HEK293 (cell line): Measurements from ENCODE around the gene PAIP2.

ENCODE experiments used
- CTCF ChIA-PET: fragments of 350-600 bp; formaldehyde crosslinking; extraction: SDS; loops from one replicate; lab custom pipeline; 2021; ENCODE audit warnings: antibody characterized with exemption; lab: Yijun Ruan, JAX
- POLR2A ChIA-PET: fragments of 300-600 bp; formaldehyde crosslinking; extraction: SDS; loops from one replicate; lab custom pipeline; 2020; ENCODE audit warnings: antibody characterized with exemption, inconsistent platforms; lab: Yijun Ruan, JAX
- H3K27ac ChIP-seq: fragments of 200-500 bp; sonication (Bioruptor generic); 2 replicates; pipeline ENCODE4 v1.5.1; 2014; ENCODE audit warnings: low read depth, low read length, control low read depth, inconsistent platforms; ENCODE audit errors: extremely low read depth
- H3K36me3 ChIP-seq, 2 experiments: fragments of 200-500 bp in 1 of 2; sonication (Bioruptor generic) in 1 of 2; 1 replicate in 1 of 2; 2 replicates in 1 of 2; pipeline ENCODE4 v1.5.1; 2014 to 2017; ENCODE audit warnings: inconsistent platforms in 2 of 2, low read length in 2 of 2; ENCODE audit not compliant: control insufficient read depth in 2 of 2, insufficient read depth in 1 of 2
- H3K4me1 ChIP-seq: fragments of 200-500 bp; sonication (Bioruptor generic); 2 replicates; pipeline ENCODE4 v1.5.1; 2014; ENCODE audit warnings: mild to moderate bottlenecking, low read length, inconsistent platforms; ENCODE audit not compliant: control insufficient read depth, insufficient read depth
- H3K4me3 ChIP-seq: 2 replicates; pipeline ENCODE4 v1.5.1; 2011; ENCODE audit warnings: low read depth, mild to moderate bottlenecking, control low read depth, low read length, moderate library complexity
- H3K9me3 ChIP-seq: fragments of 200-500 bp; sonication (Bioruptor generic); 2 replicates; pipeline ENCODE4 v1.5.1; 2014; ENCODE audit warnings: low read depth, low read length, inconsistent platforms; ENCODE audit not compliant: control insufficient read depth, insufficient read depth
- ATF2 ChIP-seq: fragments of 450-650 bp; formaldehyde crosslinking; IDR thresholded peaks from 2 replicates; pipeline ENCODE4 v1.5.1; 2016; ENCODE audit warnings: missing biosample characterization, missing genetic modification characterization, low read depth
- EGR2 ChIP-seq: fragments of 450-650 bp; formaldehyde crosslinking; IDR thresholded peaks from 2 replicates; pipeline ENCODE4 v1.5.1; 2016; ENCODE audit warnings: low read depth, missing biosample characterization, missing genetic modification characterization
- GLIS2 ChIP-seq: fragments of 450-650 bp; formaldehyde crosslinking; IDR thresholded peaks from 2 replicates; pipeline ENCODE4 v1.5.1; 2016; ENCODE audit warnings: missing biosample characterization, missing genetic modification characterization
- HOXC10 ChIP-seq: sonication (generic); formaldehyde crosslinking; IDR thresholded peaks from 2 replicates; pipeline ENCODE4 v1.8.1; 2023; ENCODE audit warnings: mild to moderate bottlenecking, missing genetic modification reagents
- OVOL3 ChIP-seq: fragments of 450-650 bp; formaldehyde crosslinking; IDR thresholded peaks from 2 replicates; pipeline ENCODE4 v1.5.1; 2016; ENCODE audit warnings: missing biosample characterization, missing genetic modification characterization
- PRDM10 ChIP-seq: fragments of 450-650 bp; formaldehyde crosslinking; IDR thresholded peaks from 2 replicates; pipeline ENCODE4 v1.5.1; 2016; ENCODE audit warnings: missing biosample characterization, missing genetic modification characterization
- PRDM2 ChIP-seq: fragments of 450-650 bp; formaldehyde crosslinking; IDR thresholded peaks from 2 replicates; pipeline ENCODE4 v1.5.1; 2016; ENCODE audit warnings: missing biosample characterization, missing genetic modification characterization, borderline replicate concordance
- SCRT2 ChIP-seq: fragments of 450-650 bp; formaldehyde crosslinking; IDR thresholded peaks from 2 replicates; pipeline ENCODE4 v1.5.1; 2016; ENCODE audit warnings: missing biosample characterization, missing genetic modification characterization
- ZBTB17 ChIP-seq: fragments of 450-650 bp; formaldehyde crosslinking; IDR thresholded peaks from 2 replicates; pipeline ENCODE4 v1.5.1; 2016; ENCODE audit warnings: missing biosample characterization, missing genetic modification characterization
- ZBTB8A ChIP-seq: fragments of 450-650 bp; formaldehyde crosslinking; IDR thresholded peaks from 2 replicates; pipeline ENCODE4 v1.5.1; 2016; ENCODE audit warnings: missing biosample characterization, missing genetic modification characterization
- ZNF175 ChIP-seq: fragments of 450-650 bp; formaldehyde crosslinking; IDR thresholded peaks from 2 replicates; pipeline ENCODE4 v1.5.1; 2016; ENCODE audit warnings: missing biosample characterization, missing genetic modification characterization
- ZNF24 ChIP-seq: fragments of 450-650 bp; formaldehyde crosslinking; IDR thresholded peaks from 2 replicates; pipeline ENCODE4 v1.5.1; 2016; ENCODE audit warnings: missing biosample characterization, missing genetic modification characterization
- ZNF341 ChIP-seq: fragments of 450-650 bp; formaldehyde crosslinking; IDR thresholded peaks from 2 replicates; pipeline ENCODE4; 2016; ENCODE audit warnings: low read depth, missing biosample characterization, missing genetic modification characterization
- ZNF48 ChIP-seq: fragments of 450-650 bp; formaldehyde crosslinking; IDR thresholded peaks from 2 replicates; pipeline ENCODE4 v1.5.1; 2016; ENCODE audit warnings: missing biosample characterization, missing genetic modification characterization
- ZNF513 ChIP-seq: fragments of 450-650 bp; IDR thresholded peaks from 2 replicates; pipeline ENCODE4 v1.5.1; 2018; ENCODE audit warnings: missing biosample characterization, missing genetic modification characterization
- ZNF558 ChIP-seq: fragments of 450-650 bp; formaldehyde crosslinking; IDR thresholded peaks from 2 replicates; pipeline ENCODE4 v1.5.1; 2016; ENCODE audit warnings: missing biosample characterization, missing genetic modification characterization
- ZNF560 ChIP-seq: fragments of 450-650 bp; formaldehyde crosslinking; IDR thresholded peaks from 2 replicates; pipeline ENCODE4 v1.5.1; 2017; ENCODE audit warnings: missing biosample characterization, missing genetic modification characterization, borderline replicate concordance
- ZNF600 ChIP-seq: fragments of 450-650 bp; formaldehyde crosslinking; IDR thresholded peaks from 2 replicates; pipeline ENCODE4 v1.5.1; 2016; ENCODE audit warnings: missing biosample characterization, missing genetic modification characterization
- ZNF624 ChIP-seq: fragments of 450-650 bp; formaldehyde crosslinking; IDR thresholded peaks from 2 replicates; pipeline ENCODE4 v1.5.1; 2017; ENCODE audit warnings: missing biosample characterization, missing genetic modification characterization
- ZNF785 ChIP-seq: fragments of 450-650 bp; formaldehyde crosslinking; IDR thresholded peaks from 2 replicates; pipeline ENCODE4 v1.5.1; 2016; ENCODE audit warnings: missing biosample characterization, missing genetic modification characterization
- ZSCAN18 ChIP-seq: fragments of 450-650 bp; formaldehyde crosslinking; IDR thresholded peaks from 2 replicates; pipeline ENCODE4 v1.5.1; 2016; ENCODE audit warnings: missing biosample characterization, missing genetic modification characterization
- ZSCAN23 ChIP-seq: fragments of 450-650 bp; formaldehyde crosslinking; IDR thresholded peaks from 2 replicates; pipeline ENCODE4 v1.5.1; 2016; ENCODE audit warnings: missing biosample characterization, missing genetic modification characterization
- ZXDB ChIP-seq: fragments of 450-650 bp; formaldehyde crosslinking; IDR thresholded peaks from 2 replicates; pipeline ENCODE4 v1.5.1; 2016; ENCODE audit warnings: missing biosample characterization, missing genetic modification characterization

The PAIP2 gene

GRCh38 chr5:139341689-139342422 lies at the start of gene PAIP2:
Gene PAIP2 (plus strand): TSS chr5:139341854. CDS start chr5:139363785, 21,931 bp downstream.
- Histone ChIP-seq H3K36me3 (peaks cover 16 to 23% of the 10 kb centered on the region in 2 experiments), H3K27ac (peak within 1 kb of the TSS; percentile 97), H3K4me3 (peak within 1 kb of the TSS; percentile 97), H3K4me1 (peaks cover 11% of the 10 kb centered on the region), H3K9me3 (no peaks in the 10 kb centered on the region)
- ChIA-PET POLR2A (interaction anchor here (0.5 to 3.3 kb wide), 31 partner anchors 10 to 1129 kb away, joined by 3 to 62 read pairs (median 5); partner anchors contain the start of genes CDC23, DNAJC18, HSPA9 and MATR3), CTCF (interaction anchor here (0.5 to 1.6 kb wide), 20 partner anchors 8 to 810 kb away, joined by 3 to 7 read pairs (median 3); partner anchors contain the start of gene MATR3)
- TF ChIP-seq PRDM2 (tag by site-specific recombination) (no peak), ZXDB (tag by site-specific recombination) (peak; percentile 97), ZNF24 (tag by site-specific recombination) (peak; percentile 96), ZSCAN18 (peak; percentile 78; the same call in 1 of the 2 replicates), OVOL3 (tag by site-specific recombination) (peak; percentile 88), ZNF48 (tag by site-specific recombination) (no peak), ZSCAN23 (tag by site-specific recombination) (peak; percentile 98), ZNF341 (tag by site-specific recombination) (peak; percentile 59; the same call in 1 of the 2 replicates), ZNF560 (no peak), ZBTB8A (peak; percentile 67), ZNF513 (tag by site-specific recombination) (0 out of 2 replicates have a peak, but pooled peaks have one; percentile 33), GLIS2 (tag by site-specific recombination) (peak; percentile 29; the same call in 1 of the 2 replicates), ZBTB17 (tag by site-specific recombination) (peak; percentile 99), ZNF624 (0 out of 2 replicates have a peak, but pooled peaks have one; percentile 58), ZNF785 (tag by site-specific recombination) (peak; percentile 90), HOXC10 (CRISPR knock-in tag) (0 out of 2 replicates have a peak, but pooled peaks have one; percentile 69), EGR2 (tag by site-specific recombination) (peak; percentile 89), PRDM10 (peak; percentile 70; the same call in 1 of the 2 replicates), ATF2 (tag by site-specific recombination) (peak; percentile 59), ZNF175 (tag by site-specific recombination) (no peak), SCRT2 (tag by site-specific recombination) (0 out of 2 replicates have a peak, but pooled peaks have one; percentile 65), ZNF558 (tag by site-specific recombination) (0 out of 2 replicates have a peak, but pooled peaks have one; percentile 59), ZNF600 (tag by site-specific recombination) (no peak)
